ENCODE results near the gene LDLRAP1.
"Not testable (repeated sequence)": the region's sequence is repeated elsewhere in the genome, so short reads cannot be mapped to it uniquely, and the experiment has no call there.

The LDLRAP1 gene

DNA sequence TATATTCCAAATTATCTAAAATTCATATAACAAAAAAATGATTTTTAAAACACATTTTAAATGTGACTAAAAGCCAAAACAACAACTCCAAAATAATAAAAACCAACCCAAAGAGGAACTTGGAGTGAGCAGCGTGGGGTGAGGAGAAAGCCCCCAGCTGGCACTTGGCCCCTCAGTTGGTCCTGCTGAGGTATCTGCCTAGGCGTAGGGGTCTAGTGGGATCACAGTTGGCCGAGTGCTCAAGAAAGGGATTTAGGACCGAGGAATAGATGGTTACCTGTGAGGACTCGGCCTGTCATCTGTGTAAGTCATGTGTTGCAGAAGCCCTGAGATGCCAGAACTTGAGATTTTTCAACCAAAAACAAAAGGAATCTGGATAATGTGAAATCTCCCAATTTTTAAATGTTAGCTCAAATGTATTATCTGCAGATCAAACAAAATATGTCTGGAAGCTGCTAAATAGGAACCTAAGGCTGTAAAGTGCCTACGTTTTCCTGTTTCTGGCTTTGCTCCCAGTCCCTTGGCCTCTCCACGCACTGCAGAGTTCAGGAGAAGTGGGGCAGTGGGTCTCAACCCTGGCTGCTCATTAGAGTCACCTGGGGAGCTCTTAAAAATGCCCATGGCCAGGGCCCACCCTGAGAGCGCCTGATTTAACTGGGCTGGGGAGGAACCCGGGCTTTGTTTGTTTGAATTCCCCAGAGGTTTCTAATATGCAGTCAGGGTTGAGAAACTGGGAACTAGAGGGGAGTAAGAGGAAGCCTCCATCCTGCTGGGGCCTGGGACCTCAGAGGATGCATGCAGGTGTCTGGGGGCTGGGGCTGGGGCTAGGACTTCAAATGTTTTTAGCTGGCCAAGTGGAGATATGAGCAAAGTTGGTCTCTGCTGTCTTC, 38.5 kb upstream of the LDLRAP1 start:
- no peak for DNase-seq (ENCODE audit: low read depth)
- TF ChIP-seq, protein P1, sequence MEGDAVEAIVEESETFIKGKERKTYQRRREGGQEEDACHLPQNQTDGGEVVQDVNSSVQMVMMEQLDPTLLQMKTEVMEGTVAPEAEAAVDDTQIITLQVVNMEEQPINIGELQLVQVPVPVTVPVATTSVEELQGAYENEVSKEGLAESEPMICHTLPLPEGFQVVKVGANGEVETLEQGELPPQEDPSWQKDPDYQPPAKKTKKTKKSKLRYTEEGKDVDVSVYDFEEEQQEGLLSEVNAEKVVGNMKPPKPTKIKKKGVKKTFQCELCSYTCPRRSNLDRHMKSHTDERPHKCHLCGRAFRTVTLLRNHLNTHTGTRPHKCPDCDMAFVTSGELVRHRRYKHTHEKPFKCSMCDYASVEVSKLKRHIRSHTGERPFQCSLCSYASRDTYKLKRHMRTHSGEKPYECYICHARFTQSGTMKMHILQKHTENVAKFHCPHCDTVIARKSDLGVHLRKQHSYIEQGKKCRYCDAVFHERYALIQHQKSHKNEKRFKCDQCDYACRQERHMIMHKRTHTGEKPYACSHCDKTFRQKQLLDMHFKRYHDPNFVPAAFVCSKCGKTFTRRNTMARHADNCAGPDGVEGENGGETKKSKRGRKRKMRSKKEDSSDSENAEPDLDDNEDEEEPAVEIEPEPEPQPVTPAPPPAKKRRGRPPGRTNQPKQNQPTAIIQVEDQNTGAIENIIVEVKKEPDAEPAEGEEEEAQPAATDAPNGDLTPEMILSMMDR (IDR thresholded peaks at IDR 0.05; ENCODE audit: control insufficient read depth, insufficient read depth, low read depth, low read length, missing control alignments): no peak
- no peak overlapping the region for H3K4me3 ChIP-seq (ENCODE audit: control insufficient read depth, low read depth, low read length)

DNA sequence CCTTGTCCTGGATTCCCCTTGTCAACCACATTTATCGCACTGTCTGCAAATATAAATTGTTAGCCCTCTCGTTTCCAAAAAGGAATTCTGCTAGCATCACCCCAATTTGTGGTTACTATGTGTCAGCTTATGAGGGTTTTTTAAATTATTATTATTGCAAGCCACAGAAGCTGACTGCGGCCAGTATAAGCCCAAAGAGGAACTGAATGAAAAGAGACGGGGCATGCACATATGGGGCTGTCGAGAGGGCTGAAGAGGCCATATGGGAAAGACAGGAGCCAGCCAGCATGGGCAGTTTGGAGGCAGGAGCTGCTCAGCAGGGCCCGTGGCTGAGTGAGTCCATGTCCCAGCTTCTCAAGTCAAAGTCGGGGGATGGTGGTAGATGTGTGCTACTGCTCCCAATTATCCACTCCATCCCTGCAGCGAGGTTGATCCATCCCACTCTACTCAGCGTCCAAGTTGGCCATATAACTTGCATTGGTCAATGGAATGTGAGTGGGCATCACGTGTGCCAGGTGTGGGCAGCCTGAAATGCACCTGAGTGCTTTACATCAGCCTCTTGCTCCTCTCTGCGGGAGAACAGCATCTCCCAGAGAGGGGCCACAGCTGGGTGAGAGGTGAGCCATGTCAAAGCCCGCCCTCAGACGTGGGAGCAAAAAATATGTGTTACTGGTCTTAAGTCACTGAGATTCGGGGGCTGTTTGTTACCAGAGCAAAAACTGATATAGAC, 37.6 kb upstream of the LDLRAP1 start:
- H3K4me3 ChIP-seq (ENCODE audit: control insufficient read depth, low read depth, low read length): no peak overlapping the region

DNA sequence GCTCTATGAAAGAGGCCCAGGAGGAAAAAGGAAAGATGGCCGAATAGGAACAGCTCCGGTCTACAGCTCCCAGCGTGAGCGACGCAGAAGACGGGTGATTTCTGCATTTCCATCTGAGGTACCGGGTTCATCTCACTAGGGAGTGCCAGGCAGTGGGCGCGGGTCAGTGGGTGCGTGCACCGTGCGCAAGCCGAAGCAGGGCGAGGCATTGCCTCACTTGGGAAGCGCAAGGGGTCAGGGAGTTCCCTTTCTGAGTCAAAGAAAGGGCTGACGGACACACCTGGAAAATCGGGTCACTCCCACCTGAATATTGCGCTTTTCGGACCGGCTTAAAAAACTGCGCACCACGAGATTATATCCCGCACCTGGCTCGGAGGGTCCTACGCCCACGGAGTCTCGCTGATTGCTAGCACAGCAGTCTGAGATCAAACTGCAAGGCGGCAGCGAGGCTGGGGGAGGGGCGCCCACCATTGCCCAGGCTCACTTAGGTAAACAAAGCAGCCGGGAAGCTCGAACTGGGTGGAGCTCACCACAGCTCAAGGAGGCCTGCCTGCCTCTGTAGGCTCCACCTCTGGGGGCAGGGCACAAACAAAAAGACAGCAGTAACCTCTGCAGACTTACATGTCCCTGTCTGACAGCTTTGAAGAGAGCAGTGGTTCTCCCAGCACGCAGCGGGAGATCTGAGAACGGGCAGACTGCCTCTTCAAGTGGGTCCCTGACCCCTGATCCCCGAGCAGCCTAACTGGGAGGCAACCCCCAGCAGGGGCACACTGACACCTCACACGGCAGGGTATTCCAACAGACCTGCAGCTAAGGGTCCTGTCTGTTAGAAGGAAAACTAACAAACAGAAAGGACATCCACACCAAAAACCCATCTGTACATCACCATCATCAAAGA, 36.6 kb upstream of the LDLRAP1 start:
- not testable (repeated sequence) for DNase-seq (ENCODE audit: low read depth); H3K4me3 ChIP-seq (ENCODE audit: control insufficient read depth, low read depth, low read length)

More for the DNA sequence above, 37.6 kb upstream of the LDLRAP1 start:
- TF ChIP-seq, protein P1 (IDR thresholded peaks at IDR 0.05; ENCODE audit: control insufficient read depth, insufficient read depth, low read depth, low read length, missing control alignments): no peak
- no peak for DNase-seq (ENCODE audit: low read depth)

DNA sequence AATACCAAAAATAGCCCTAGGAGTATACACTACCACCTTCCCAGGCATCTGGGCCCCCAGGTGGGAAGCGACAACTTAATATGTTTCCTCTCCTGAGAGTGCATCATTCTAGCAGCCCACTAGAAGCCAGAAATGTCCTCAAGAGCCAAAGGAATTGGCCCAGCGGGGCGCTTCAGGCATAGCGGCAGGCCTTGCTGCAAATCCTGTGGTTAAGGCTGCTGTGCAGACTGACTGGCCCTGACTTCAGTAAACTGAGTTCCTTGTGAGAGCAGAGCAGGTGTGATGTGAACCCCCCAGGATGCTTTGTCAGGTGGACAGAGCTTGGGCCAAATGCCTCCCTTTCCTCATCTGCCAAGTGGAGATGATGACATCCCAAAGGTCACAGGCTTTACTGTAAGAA, 29.7 kb upstream of the LDLRAP1 start:
- DNase-seq (ENCODE audit: low read depth): no peak
- H3K4me3 ChIP-seq (ENCODE audit: control insufficient read depth, low read depth, low read length): no peak overlapping the region
- TF ChIP-seq, protein P1 (IDR thresholded peaks at IDR 0.05; ENCODE audit: control insufficient read depth, insufficient read depth, low read depth, low read length, missing control alignments): no peak

DNA sequence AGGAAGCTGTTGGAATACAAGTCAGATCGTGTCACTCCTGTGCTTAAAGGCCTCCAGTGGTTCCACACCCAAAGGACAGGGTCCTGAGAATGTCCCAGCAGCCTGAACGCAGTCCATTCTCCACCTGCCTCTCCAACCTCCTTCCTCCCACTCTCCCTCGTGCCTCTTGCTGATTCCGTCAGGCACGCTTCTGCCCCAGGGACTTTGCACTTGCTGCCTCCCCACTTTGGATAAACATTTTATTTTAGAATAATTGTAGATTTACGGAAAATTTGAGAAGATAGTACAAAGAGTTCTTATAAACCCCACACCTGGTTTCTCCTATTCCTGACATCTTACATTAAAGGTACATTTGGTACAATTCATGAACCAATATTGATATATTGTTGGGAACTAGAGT, 28.4 kb upstream of the LDLRAP1 start:
- H3K4me3 ChIP-seq (ENCODE audit: control insufficient read depth, low read depth, low read length): no peak overlapping the region
- DNase-seq (ENCODE audit: low read depth): no peak
- TF ChIP-seq, protein P1 (IDR thresholded peaks at IDR 0.05; ENCODE audit: control insufficient read depth, insufficient read depth, low read depth, low read length, missing control alignments): no peak

DNA sequence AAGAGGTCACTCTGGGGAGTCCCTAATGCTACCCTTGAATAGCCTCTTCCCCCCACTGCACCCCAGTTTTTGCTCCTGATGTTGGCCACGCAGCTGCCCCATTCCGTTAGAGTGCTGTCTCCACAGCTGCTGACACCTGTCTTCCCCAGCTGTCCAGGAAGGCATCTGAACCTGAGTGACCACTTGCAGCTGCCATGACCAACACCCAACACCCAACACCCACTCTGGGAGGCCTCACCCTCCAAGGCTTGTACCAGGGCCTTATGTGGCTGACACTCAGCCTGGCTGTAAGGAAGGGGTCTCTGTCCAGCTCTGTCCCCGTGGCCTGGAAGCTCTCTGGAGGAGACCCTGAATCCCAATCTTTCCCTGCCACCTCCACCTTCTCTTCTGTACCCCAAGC, 26.7 kb upstream of the LDLRAP1 start:
- TF ChIP-seq, protein P1 (IDR thresholded peaks at IDR 0.05; ENCODE audit: control insufficient read depth, insufficient read depth, low read depth, low read length, missing control alignments): no peak
- no peak for DNase-seq (ENCODE audit: low read depth)
- H3K4me3 ChIP-seq (ENCODE audit: control insufficient read depth, low read depth, low read length): no peak overlapping the region

Measured in AG09309 (cell line).